ENCODE measurements around the gene TRAPPC12. TPM values are rescaled to one million over a fixed set of nuclear protein-coding genes. Genes with fewer than 3 reads are reported as not detected.

Gene TRAPPC12
- total RNA-seq, 1 experiment from 2014 or later, result 86.0 TPM

GRCh38 chr2:3469486-3469885 is 90.0 kb downstream of the TRAPPC12 start:
- no peak overlapping the region for H2BK5ac ChIP-seq (ENCODE audit: insufficient read length, low read length)
- no peaks in the 10 kb centered on the region for H3K4me1 ChIP-seq (ENCODE audit: insufficient read depth, low read length)
- H2BK15ac ChIP-seq (ENCODE audit: low read depth, low read length), result no peak overlapping the region
- H3K79me2 ChIP-seq (ENCODE audit: insufficient read depth, low read length), result no peaks in the 10 kb centered on the region
- no peak overlapping the region for H3K4ac ChIP-seq (ENCODE audit: low read depth, low read length)
- Mint-ChIP-seq H3K4me1 (peaks cover 9 to 13% of the 10 kb centered on the region in 2 experiments), H3K36me3 (ENCODE audit: insufficient read depth in 1 of 3, low read depth in 3 of 3) (peaks cover 19 to 58% (median 23%) of the 10 kb centered on the region in 3 experiments; a peak in 6 of 7 replicates), H3K27ac (no peak overlapping the region), H3K9me3 (no peaks in the 10 kb centered on the region), H3K27me3 (ENCODE audit: low read depth) (no peaks in the 10 kb centered on the region), H3K4me3 (no peak overlapping the region)
- H4K91ac ChIP-seq (ENCODE audit: insufficient read length, low read depth, low read length), result no peak overlapping the region
- H4K5ac ChIP-seq (ENCODE audit: insufficient read length, low read depth, low read length), result no peak overlapping the region
- no peaks in the 10 kb centered on the region for H3K9me3 ChIP-seq (ENCODE audit: control insufficient read depth, low read depth, low read length)
- TF ChIP-seq CTCF (conservative IDR thresholded peaks at IDR 0.05), result no peak
- H3K14ac ChIP-seq (ENCODE audit: insufficient read depth, low read length), result no peak overlapping the region
- no peak overlapping the region for H2BK20ac ChIP-seq (ENCODE audit: low read depth, low read length, poor library complexity, severe bottlenecking)
- H3K9ac ChIP-seq (ENCODE audit: extremely low read depth, insufficient read length, low read length), result no peak overlapping the region
- no peak overlapping the region for H3K4me2 ChIP-seq (ENCODE audit: insufficient read depth, insufficient read length, low read length)
- H2BK120ac ChIP-seq (ENCODE audit: low read depth, low read length, poor library complexity, severe bottlenecking), result no peak overlapping the region
- no peaks in the 10 kb centered on the region for H3K27me3 ChIP-seq (ENCODE audit: insufficient read depth, low read length)
- H4K20me1 ChIP-seq (ENCODE audit: control insufficient read depth, insufficient read depth, insufficient read length), result no peaks in the 10 kb centered on the region
- H3K79me1 ChIP-seq (ENCODE audit: insufficient read depth, low read depth, low read length, poor library complexity, severe bottlenecking), result no peaks in the 10 kb centered on the region
- H3K23ac ChIP-seq (ENCODE audit: insufficient read length, low read depth, low read length), result no peak overlapping the region
- H4K8ac ChIP-seq (replicated peaks; ENCODE audit: insufficient read length, low read depth, low read length), result no peak overlapping the region
- no peak overlapping the region for H2AK5ac ChIP-seq (ENCODE audit: insufficient read length, low read length)
- no CpG with 5 or more reads among the region's 7 CpGs for WGBS (ENCODE audit: extremely low coverage, insufficient read length, low lambda C conversion rate)
- H2AFZ ChIP-seq (ENCODE audit: low read length), result no peak overlapping the region
- H3K56ac ChIP-seq (ENCODE audit: insufficient read length, low read depth, low read length), result no peak overlapping the region
- H2BK12ac ChIP-seq (ENCODE audit: insufficient read length, low read depth, low read length), result no peak overlapping the region
- no peak overlapping the region for H3K18ac ChIP-seq (ENCODE audit: insufficient read length, low read depth, low read length)
- no peak overlapping the region for H3K27ac ChIP-seq (ENCODE audit: insufficient read length, low read depth, low read length)
- no peak overlapping the region for H3T11ph ChIP-seq (ENCODE audit: low read length)
- no peaks in the 10 kb centered on the region for H3K23me2 ChIP-seq (ENCODE audit: insufficient read length, low read depth, low read length, poor library complexity, severe bottlenecking)
- no peak for DNase-seq

Data from H9 (cell line).